ENCODE data around the gene HID1. TPM values are rescaled to one million over a fixed set of nuclear protein-coding genes. Genes with fewer than 3 reads are reported as not detected.

HID1 gene
- total and polyA plus RNA-seq, 2 of the 4 experiments (the other 2 are of a cell fraction) = 0.18 to 1.7 TPM

DNA sequence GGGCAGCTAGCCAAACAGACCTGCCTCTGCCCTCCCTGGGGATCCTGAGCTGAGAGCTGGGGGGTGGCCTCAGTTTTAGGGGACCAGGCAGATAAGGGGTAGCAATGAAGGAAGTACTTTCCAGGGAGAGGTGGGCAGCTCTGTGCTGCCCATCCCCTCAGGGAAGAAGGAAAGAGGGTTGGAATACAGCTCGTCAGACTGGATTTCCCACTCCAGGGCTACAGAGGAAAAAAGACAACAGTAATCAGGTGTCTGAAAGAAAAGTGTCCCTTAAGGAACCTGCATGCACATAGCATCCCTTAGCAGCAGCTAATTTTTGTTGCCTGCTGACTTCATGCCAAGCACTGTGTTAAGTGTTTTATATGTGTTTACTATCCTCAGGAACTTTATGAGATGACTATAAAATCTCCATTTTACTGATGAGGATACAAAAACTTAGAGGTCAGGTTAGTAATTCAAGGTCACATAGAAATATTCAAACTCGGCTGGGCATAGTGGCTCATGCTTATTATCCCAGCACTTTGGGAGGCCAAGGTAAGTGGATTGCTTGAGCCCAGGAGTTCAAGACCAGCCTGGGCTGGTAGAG, 36.7 kb upstream of the HID1 start:
- Histone ChIP-seq H3K23ac (ENCODE audit: low read depth, low read length) (no peak overlapping the region), H3K4me1 (ENCODE audit: control insufficient read depth, insufficient read depth, low read length) (peaks cover 6% of the 10 kb centered on the region), H4K8ac (ENCODE audit: low read depth in 2 of 2, low read length in 2 of 2) (no peak overlapping the region), H2BK120ac (ENCODE audit: low read depth, low read length) (no peak overlapping the region), H2AFZ (replicated peaks; ENCODE audit: low read length, poor library complexity) (no peak overlapping the region), H3K27me3 (ENCODE audit: control insufficient read depth, insufficient read depth, low read length) (no peaks in the 10 kb centered on the region), H2AK9ac (replicated peaks; ENCODE audit: low read depth, low read length, poor library complexity) (no peak overlapping the region), H4K91ac (ENCODE audit: insufficient read depth, low read depth, low read length) (no peak overlapping the region), H3K27ac (ENCODE audit: insufficient read depth, low read length) (no peak overlapping the region), H3K4ac (ENCODE audit: low read depth, low read length) (no peak overlapping the region), H4K20me1 (ENCODE audit: insufficient read depth, low read length) (no peaks in the 10 kb centered on the region), H3K9me1 (ENCODE audit: insufficient read depth, low read length) (0 out of 2 replicates have a peak, but pooled peaks cover 4% of the 10 kb centered on the region), H3K4me3 (ENCODE audit: insufficient read depth, low read depth, low read length) (no peak overlapping the region), H2BK15ac (ENCODE audit: low read depth, low read length) (no peak overlapping the region), H3K9me3 (ENCODE audit: control insufficient read depth, insufficient read depth, low read length) (no peaks in the 10 kb centered on the region), H3K14ac (replicated peaks; ENCODE audit: low read depth, low read length) (no peak overlapping the region), H4K5ac (ENCODE audit: low read depth, low read length) (no peak overlapping the region), H3K79me1 (ENCODE audit: low read depth in 1 of 2, low read length in 2 of 2) (peaks cover 9 to 12% of the 10 kb centered on the region in 2 experiments), H3K18ac (ENCODE audit: low read depth, low read length) (no peak overlapping the region), H2BK20ac (ENCODE audit: low read depth, low read length) (no peak overlapping the region), H2AK5ac (ENCODE audit: low read depth, low read length) (no peak overlapping the region), H3K56ac (ENCODE audit: extremely low read depth, insufficient read depth, low read length) (no peak overlapping the region), H2BK5ac (ENCODE audit: low read depth, low read length, poor library complexity, severe bottlenecking) (no peak overlapping the region), H3K4me2 (ENCODE audit: low read depth, low read length) (no peak overlapping the region), H3K9ac (ENCODE audit: low read depth, low read length) (no peak overlapping the region), H3K36me3 (ENCODE audit: control insufficient read depth, insufficient read depth, low read length) (peaks cover 12% of the 10 kb centered on the region; the same call in 1 of the 2 replicates)
- in situ Hi-C loops (cut with MboI; ENCODE audit: low sequenced_read_pairs) = no loop called here
- ATAC-seq (ENCODE audit: low read depth) (no peak), DNase-seq (no peak)
- BruUV-seq (replicated peaks) = no TSS peak
- dilution Hi-C loops (cut with HindIII; ENCODE audit: low sequenced_read_pairs, unreplicated experiment) = no loop called here
- TF ChIP-seq CHD1 (IDR thresholded peaks at IDR 0.05; ENCODE audit: low read depth, low read length) = no peak
- no peak for TF ChIP-seq NFE2L2 (IDR thresholded peaks at IDR 0.05; ENCODE audit: low read depth, low read length)
- TF ChIP-seq SMC3 (IDR thresholded peaks at IDR 0.05; ENCODE audit: low read depth, low read length) = no peak
- TF ChIP-seq, protein P1, sequence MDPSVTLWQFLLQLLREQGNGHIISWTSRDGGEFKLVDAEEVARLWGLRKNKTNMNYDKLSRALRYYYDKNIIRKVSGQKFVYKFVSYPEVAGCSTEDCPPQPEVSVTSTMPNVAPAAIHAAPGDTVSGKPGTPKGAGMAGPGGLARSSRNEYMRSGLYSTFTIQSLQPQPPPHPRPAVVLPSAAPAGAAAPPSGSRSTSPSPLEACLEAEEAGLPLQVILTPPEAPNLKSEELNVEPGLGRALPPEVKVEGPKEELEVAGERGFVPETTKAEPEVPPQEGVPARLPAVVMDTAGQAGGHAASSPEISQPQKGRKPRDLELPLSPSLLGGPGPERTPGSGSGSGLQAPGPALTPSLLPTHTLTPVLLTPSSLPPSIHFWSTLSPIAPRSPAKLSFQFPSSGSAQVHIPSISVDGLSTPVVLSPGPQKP (IDR thresholded peaks at IDR 0.05; ENCODE audit: borderline replicate concordance, low read depth, low read length) = no peak
- no peak for TF ChIP-seq RFX5 (IDR thresholded peaks at IDR 0.05; ENCODE audit: low read depth, low read length)
- TF ChIP-seq FOS (IDR thresholded peaks at IDR 0.05; ENCODE audit: low read depth, low read length) = no peak
- TF ChIP-seq RAD21 (IDR thresholded peaks at IDR 0.05; ENCODE audit: low read length) = no peak
- TF ChIP-seq MXI1 (IDR thresholded peaks at IDR 0.05; ENCODE audit: borderline replicate concordance, low read depth, low read length) = no peak
- TF ChIP-seq MAZ (IDR thresholded peaks at IDR 0.05; ENCODE audit: borderline replicate concordance, low read depth, low read length) = no peak
- TF ChIP-seq BHLHE40 (IDR thresholded peaks at IDR 0.05; ENCODE audit: low read depth, low read length) = no peak
- TF ChIP-seq, protein P2, sequence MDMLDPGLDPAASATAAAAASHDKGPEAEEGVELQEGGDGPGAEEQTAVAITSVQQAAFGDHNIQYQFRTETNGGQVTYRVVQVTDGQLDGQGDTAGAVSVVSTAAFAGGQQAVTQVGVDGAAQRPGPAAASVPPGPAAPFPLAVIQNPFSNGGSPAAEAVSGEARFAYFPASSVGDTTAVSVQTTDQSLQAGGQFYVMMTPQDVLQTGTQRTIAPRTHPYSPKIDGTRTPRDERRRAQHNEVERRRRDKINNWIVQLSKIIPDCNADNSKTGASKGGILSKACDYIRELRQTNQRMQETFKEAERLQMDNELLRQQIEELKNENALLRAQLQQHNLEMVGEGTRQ (IDR thresholded peaks at IDR 0.05; ENCODE audit: low read depth, low read length) = no peak
- no peak for TF ChIP-seq POLR2A (IDR thresholded peaks at IDR 0.05; ENCODE audit: low read depth, low read length)
- TF ChIP-seq, protein P3, sequence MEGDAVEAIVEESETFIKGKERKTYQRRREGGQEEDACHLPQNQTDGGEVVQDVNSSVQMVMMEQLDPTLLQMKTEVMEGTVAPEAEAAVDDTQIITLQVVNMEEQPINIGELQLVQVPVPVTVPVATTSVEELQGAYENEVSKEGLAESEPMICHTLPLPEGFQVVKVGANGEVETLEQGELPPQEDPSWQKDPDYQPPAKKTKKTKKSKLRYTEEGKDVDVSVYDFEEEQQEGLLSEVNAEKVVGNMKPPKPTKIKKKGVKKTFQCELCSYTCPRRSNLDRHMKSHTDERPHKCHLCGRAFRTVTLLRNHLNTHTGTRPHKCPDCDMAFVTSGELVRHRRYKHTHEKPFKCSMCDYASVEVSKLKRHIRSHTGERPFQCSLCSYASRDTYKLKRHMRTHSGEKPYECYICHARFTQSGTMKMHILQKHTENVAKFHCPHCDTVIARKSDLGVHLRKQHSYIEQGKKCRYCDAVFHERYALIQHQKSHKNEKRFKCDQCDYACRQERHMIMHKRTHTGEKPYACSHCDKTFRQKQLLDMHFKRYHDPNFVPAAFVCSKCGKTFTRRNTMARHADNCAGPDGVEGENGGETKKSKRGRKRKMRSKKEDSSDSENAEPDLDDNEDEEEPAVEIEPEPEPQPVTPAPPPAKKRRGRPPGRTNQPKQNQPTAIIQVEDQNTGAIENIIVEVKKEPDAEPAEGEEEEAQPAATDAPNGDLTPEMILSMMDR (conservative IDR thresholded peaks at IDR 0.05; ENCODE audit: low read depth, low read length) = no peak
- no peak for TF ChIP-seq RCOR1 (IDR thresholded peaks at IDR 0.05; ENCODE audit: insufficient replicate concordance, low read length)
- TF ChIP-seq MAFK (IDR thresholded peaks at IDR 0.05; ENCODE audit: low read depth, low read length) = no peak
- no peak for TF ChIP-seq CEBPB (IDR thresholded peaks at IDR 0.05; ENCODE audit: low read depth, low read length)
- intact Hi-C loops (cut with micrococcal nuclease) = no loop called here
- WGBS, 2 experiments (ENCODE audit: extremely low coverage in 2 of 2, insufficient read length in 1 of 2) = 63% methylated on average over 1 of the region's 2 CpGs; no CpG with 5 or more reads in 1 of the 2 experiments
- POLR2A ChIA-PET (ENCODE audit: unreplicated experiment) = interaction anchor here (0.5 kb wide), 1 partner anchor 15 kb away, joined by 3 read pairs; no protein-coding TSS in a partner anchor
- CTCF ChIA-PET = no interaction called here
